GM19397 (cell line): Measurements from ENCODE around the gene BACE2.
"Not testable (repeated sequence)": the region's sequence is repeated elsewhere in the genome, so short reads cannot be mapped to it uniquely, and the experiment has no call there.

Experiments used
- ATAC-seq: cut with Tn5 transposase; IDR thresholded peaks from one replicate; pipeline ENCODE4 v1.9.1; 2021; ENCODE audit warnings: mild to moderate bottlenecking, moderate library complexity; ENCODE audit not compliant: unreplicated experiment

The BACE2 gene

GRCh38 chr21:41258617-41259016 lies 90.7 kb downstream of the BACE2 start:
- no peak for ATAC-seq

GRCh38 chr21:41260428-41260827 lies 92.5 kb downstream of the BACE2 start:
- ATAC-seq, result no peak

GRCh38 chr21:41267346-41267745 lies 99.4 kb downstream of the BACE2 start:
- ATAC-seq, result no peak

- ATAC-seq, result no peak
Measured at GRCh38 chr21:41269535-41269934, 101.6 kb downstream of the BACE2 start.

GRCh38 chr21:41277196-41277595 lies 109.2 kb downstream of the BACE2 start:
- no peak for ATAC-seq

- ATAC-seq, result no peak
Measured at GRCh38 chr21:41277846-41278245, 109.9 kb downstream of the BACE2 start.

DNA sequence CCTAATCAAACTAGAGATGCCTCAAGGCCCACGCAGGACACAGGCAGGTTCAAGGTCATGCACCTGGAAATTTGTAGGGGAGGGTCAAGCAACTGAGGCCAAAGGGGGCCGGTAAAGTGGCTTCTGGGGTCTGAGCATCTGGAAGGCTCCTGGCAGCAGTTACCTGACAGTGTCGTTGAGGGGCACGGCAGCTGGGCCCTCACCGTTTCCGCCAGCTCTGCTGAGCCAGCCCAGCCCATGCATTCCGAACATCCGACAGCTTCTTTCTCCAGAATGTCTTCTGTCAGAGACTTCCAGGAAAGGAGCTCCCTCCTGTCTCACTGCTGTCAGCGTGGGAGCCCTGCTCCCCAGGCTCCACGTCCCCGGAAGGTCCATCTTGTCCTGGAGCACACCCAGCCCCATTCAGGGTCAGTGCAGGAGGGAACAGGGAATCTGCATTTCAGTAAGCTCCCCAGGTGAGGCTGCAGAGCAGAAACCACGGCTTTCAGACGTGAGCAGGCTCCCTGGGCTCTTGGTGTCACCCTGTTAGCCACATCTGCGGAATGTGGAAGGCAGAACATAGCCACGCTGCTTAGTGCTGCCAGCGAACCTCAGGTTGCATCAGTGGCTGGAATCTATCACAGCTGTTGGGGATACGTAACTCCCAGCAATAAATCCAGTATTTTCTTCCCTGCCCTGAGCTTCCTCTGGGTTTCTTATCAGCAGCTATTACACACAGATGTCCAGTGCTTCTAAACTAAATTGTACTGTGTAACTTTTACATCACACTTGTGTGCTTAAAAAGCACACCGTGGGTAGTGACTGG lies 112.4 kb downstream of the BACE2 start:
- no peak for ATAC-seq

DNA sequence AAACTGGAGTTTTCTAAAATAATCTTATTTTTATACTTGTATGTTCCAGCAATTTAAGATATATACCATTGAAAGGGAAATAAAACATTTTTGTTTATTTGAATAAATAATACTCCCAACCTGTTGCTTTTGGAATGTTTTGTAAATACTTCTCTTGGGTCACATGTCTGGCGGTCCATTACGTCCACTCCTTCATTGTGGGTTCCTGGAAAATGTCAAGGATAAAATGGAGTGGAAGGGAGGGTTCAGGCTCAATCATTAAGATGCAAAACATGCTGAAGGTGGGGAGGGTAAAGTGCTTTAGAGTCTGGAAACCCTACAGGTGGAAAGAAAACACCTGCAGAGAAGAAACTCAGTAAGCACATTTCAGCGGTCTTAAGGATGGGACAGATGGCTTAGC lies 114.5 kb downstream of the BACE2 start:
- ATAC-seq, result no peak

DNA sequence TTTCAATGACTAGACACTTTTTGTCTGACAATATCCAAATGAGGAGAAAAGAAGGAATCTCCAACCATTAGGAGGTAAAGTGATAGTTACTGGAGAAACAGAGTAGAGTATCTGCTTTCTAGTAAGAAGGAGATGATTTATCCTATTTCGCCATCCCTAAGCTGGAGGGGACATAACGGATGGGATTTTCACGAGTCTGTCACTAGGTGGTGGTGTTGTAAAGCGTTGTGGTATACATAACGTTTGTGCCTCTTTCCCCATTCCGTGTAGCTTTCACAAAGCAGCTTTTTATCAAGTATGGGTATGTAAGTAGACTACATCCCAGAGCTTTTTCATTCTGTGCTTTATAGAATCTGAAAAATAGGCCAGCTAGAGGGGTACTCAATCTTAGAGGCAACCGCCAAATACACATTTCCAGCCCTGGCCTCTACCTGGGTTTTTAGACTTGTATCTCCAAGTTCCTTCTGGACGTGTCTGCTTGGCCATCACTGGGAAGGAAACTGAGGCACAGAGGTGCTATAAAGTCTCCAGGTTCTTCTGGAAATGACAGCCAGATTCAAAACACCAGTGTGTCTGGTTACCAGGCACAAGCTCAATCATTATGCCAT lies 115.4 kb downstream of the BACE2 start:
- no peak for ATAC-seq

DNA sequence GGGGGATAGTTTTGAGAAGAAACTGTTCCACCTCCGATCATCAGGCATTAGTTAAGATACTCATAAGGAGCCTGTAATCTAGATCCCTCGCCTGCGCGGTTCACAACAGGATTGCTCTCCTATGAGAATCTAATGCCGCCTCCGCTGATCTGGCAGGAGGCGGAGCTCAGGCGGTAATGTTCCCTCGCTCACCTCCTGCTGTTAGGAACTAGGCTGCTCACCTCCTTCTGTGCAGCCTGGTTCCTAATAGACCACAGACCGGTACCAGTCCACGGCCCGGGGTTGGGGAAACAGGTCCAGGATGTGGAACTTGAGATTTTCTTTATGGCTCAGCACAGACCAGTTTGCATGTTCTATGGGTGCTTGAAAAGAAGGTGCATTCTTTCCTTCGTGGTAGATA lies 121.5 kb downstream of the BACE2 start:
- no peak for ATAC-seq

DNA sequence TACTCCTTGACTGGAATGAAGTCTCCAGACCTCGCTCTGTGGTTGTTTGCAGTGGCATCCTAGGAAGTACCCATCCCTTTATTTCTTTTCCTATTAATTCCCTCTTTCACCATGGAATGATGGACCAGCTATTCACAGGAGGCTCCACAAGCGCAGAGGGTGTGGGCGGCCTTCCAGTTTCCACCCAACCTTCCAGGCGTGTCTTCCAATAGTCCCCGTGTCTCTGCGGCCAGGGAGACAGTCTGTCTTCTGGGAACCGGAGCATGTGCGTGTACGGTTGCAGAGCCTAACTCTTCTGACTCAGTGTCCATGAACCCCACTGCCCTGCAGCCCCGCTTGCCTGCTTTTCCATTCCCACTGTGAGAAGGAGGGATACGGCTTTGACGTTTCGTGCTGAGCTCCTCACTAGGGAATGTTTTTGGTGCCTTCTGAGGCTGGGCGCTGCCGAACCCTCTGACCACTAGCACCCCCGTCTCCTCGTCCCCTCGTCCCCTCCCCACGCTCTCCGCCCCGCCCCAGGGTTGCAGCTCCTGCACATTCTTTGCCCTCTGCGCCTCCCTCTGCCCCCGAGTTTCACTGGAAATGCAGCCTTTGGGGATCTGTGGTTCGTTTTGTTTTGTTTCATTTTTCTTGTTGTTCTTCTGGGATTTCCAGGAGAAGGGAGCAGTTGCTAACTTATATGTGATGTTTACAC lies 122.3 kb downstream of the BACE2 start:
- ATAC-seq, result no peak

GRCh38 chr21:41294548-41295231 lies 126.7 kb downstream of the BACE2 start:
- no peak for ATAC-seq

- no peak for ATAC-seq
Measured at GRCh38 chr21:41295721-41296254, 127.8 kb downstream of the BACE2 start.

- ATAC-seq, result no peak
Measured at GRCh38 chr21:41302976-41303375, 135.0 kb downstream of the BACE2 start.

DNA sequence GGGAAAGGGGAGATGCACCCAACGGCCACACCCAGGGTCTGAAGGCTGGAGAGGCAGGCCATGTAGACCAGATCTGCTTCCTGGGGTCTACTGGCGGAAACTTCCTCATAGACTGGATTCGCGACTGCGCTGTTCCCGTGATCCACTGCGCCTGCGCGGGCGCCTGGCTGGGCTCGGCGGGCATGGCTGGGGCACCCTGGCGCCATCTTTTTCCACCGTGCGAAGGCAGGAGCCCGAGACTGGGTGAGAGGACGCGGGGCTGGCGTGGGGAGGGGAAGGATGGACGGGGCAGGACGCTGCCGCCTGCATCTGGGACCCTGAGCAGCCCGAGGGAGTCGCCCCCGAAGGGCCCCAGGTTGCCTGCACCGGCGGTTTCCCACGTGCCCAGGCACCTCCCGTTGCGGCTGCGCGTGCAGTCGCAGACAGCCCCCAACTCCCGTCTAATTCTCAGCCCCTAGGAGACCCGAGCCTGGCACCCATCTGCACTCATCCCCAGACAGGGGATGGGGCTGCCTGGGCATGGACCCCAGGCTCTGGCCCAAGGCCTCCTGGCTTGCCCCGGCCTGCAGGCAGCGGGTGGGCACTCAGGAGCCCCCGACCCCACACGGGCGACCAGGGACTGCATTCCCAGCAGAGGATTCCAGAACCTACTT lies 136.2 kb downstream of the BACE2 start:
- ATAC-seq, result no peak

DNA sequence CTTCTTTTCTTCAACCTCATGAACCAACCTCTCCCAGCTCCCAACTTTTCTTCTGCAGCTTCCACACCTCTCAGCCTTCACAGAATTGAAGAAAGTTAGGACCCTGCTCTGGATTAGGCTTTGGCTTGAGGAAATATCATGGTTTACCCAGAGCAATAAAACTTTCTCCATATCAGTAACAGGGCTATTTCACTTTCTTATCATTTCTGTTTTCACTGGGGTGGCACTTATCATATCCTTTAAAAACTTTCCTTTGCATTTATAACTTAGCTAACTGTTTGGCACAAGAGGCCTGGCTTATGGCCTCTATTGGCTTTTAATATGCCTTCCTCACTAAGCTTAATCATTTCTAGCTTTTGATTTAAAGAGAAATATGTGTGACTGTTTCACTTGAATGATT lies 139.3 kb downstream of the BACE2 start:
- no peak for ATAC-seq

- ATAC-seq, result not testable (repeated sequence)
Measured at GRCh38 chr21:41313285-41314164, 145.6 kb downstream of the BACE2 start.

DNA sequence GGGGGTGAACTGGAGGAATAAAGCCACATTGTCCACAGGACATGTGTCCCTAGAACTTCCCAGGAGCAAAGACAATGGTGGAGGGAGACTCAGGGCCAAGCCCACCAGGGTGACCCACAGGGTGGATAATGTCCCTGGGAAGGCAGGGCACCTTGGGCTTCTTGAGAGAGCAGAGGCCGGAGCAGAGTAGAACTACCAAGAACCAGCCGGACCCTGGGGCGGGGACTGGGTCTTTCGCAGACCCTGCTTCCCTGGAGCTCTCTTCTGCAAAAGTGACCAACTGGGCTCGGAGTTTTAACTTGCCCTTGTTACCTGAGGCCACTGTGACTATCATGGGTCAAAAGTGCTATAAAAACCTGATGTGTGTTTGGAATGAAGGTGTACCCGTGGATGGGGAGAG lies 147.8 kb downstream of the BACE2 start:
- no peak for ATAC-seq

DNA sequence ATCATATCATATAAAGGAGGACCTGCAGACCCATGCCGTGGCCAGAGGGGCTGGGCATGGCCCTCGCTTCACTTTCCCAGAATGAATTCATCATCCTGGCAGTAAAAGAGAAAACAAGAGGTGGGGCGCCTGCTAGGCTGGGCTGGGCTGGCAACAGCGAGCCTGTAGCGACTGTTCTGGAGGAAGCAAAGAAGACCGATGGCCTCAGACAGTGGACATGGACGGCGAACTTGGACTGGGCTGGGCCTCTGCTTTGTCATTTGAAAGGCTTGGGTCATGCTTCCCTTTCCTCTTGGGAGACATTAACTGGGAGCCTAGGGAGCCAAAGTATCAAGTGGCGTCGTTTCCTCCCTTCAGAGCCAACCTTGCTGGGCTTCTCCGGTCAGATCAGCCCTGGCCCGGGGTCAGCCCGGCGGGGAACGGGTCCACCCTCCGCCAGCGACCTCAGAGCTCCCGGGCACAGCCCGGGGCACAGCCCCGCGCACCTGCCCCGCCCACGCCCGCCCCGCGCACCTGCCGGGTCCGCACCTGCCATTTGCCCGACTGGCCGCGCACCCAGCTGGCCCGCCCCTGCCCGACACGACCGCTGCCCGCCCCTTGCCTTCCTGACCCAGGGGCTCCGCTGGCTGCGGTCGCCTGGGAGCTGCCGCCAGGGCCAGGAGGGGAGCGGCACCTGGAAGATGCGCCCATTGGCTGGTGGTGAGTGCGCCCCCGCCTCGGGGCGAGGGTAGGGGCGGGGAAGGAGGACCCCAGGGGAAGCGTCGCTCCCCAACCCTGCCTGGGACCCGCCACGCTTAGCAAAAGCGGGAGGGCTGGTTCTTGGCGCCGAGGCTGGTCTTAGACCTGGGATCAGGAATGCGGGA lies 148.5 kb downstream of the BACE2 start, which contains the start of gene FAM3B:
Gene FAM3B (plus strand): TSS at position 602 of the 863 bp plus-strand sequence. CDS start 79 bp downstream, at position 681.
- no peak for ATAC-seq
